Lung (tissue), 12 donors: Measurements from ENCODE around the gene CFAP100. TPM values are rescaled to one million over a fixed set of nuclear protein-coding genes. Genes with fewer than 3 reads are reported as not detected.
A peak's percentile ranks its signal among the peaks of the same experiment; 100 is the strongest.

Experiments
- ATAC-seq: fragments of 200-7000 bp; cut with Tn5 transposase; one replicate; pipeline ENCODE4 v1.9.1; 2020; ENCODE audit warnings: moderate number of reproducible peaks; ENCODE audit not compliant: insufficient read depth, low FRiP score
- DNase-seq, 3 donors: peaks; one replicate each; pipeline ENCODE4 v3.0.0-alpha.2; 2013 to 2017
- H3K27ac ChIP-seq, 2 donors: one replicate each; pipeline ENCODE4 v1.5.1; 2013; ENCODE audit warnings: mild to moderate bottlenecking in 2 of 2, moderate library complexity in 2 of 2, control low read depth in 1 of 2, inconsistent platforms in 1 of 2, low read depth in 1 of 2, low read length in 1 of 2
- H3K27me3 ChIP-seq, 3 donors: one replicate each; pipeline ENCODE4 v1.5.1; 2013; ENCODE audit warnings: low read length in 2 of 3; ENCODE audit not compliant: control insufficient read depth in 3 of 3, insufficient read depth in 3 of 3
- H3K36me3 ChIP-seq, 4 donors: one replicate each; pipeline ENCODE4 v1.5.1; 2013; ENCODE audit warnings: low read length in 4 of 4, mild to moderate bottlenecking in 1 of 4, moderate library complexity in 1 of 4; ENCODE audit not compliant: control insufficient read depth in 4 of 4, insufficient read depth in 4 of 4
- H3K4me1 ChIP-seq, 5 donors: one replicate each; pipeline ENCODE4 v1.5.1; 2013; ENCODE audit warnings: low read length in 5 of 5, mild to moderate bottlenecking in 2 of 5, moderate library complexity in 1 of 5; ENCODE audit not compliant: control insufficient read depth in 5 of 5, insufficient read depth in 5 of 5
- H3K4me3 ChIP-seq: one replicate; pipeline ENCODE4 v1.5.1; 2013; ENCODE audit warnings: mild to moderate bottlenecking, control low read depth, moderate library complexity
- H3K9ac ChIP-seq, 2 donors: one replicate each; pipeline ENCODE4 v1.5.1; 2013; ENCODE audit warnings: low read length in 2 of 2, control low read depth in 1 of 2; ENCODE audit not compliant: insufficient read depth in 1 of 2
- H3K9me3 ChIP-seq, 4 donors: one replicate each; pipeline ENCODE4 v1.5.1; 2013; ENCODE audit warnings: low read length in 3 of 4, mild to moderate bottlenecking in 1 of 4, moderate library complexity in 1 of 4; ENCODE audit not compliant: control insufficient read depth in 4 of 4, insufficient read depth in 3 of 4
- WGBS, 2 donors: extraction: QIAGEN DNeasy Blood & Tissue Kit; methylation state at CpG; one replicate each; pipeline ENCODE4 v1.1.7; 2013; 5-methylcytosine and 5-hydroxymethylcytosine counted together
- polyA plus RNA-seq, 2 donors: library from polyadenylated mRNA; stranded (reverse); fragments of 200-250 nt; gene quantifications; one replicate each; pipeline ENCODE4 v1.2.1, GENCODE V29; 2013
- total RNA-seq, 2 donors: library from RNA; depleted of rRNA in 1 of 2; stranded (reverse); fragments of >200 nt in 1 of 2; gene quantifications; one replicate each; pipeline ENCODE4 v1.2.1, GENCODE V29; 2014 to 2021
- TF ChIP-seq, protein P1 (sequence below): IDR thresholded peaks from 2 replicates; pipeline ENCODE4 v1.5.1; 2012; ENCODE audit warnings: mild to moderate bottlenecking; ENCODE audit errors: control extremely low read depth, extremely low read depth
- donor health status: control.
- donor health status: control.
- donor health status: Bipolar disorder and iron deficiency.
- donor health status: healthy.
- donor health status: DM: yes; HTN: yes; CAD: no.

The CFAP100 gene
- total and polyA plus RNA-seq, 4 donors: 7.7 to 31.9 (median 11.5) TPM

DNA sequence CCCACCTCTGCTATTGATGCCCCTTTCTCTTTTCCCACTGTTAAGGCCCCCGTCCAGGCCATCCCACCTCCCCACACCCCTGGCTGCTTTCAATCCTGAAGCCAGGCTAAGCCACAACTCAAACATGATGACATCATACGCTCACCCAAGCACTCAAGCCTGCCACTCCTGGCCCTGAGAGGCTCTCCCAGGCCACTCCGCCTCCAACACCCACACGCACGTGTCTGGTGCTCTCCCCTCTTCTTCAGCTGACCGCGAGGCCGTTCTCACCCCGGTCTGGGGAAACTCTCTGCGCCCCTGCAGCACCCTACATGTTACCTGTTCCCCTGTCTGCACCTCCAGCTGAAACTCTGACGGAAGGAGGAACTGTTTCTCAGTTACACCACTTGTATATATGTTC, 74.8 kb downstream of the CFAP100 start:
- peaks cover 18 to 30% (median 20%) of the 10 kb centered on the region in 5 donors for H3K4me1 ChIP-seq
- DNase-seq (peak in 2 of 3 donors; percentile 15 to 28), ATAC-seq (no peak)
- no peaks in the 10 kb centered on the region for H3K27me3 ChIP-seq
- peaks cover 0 to 2% (median 0%) of the 10 kb centered on the region in 4 donors for H3K9me3 ChIP-seq
- H3K27ac ChIP-seq: peak overlapping the region in 1 of 2 donors; percentile 6
- peaks cover 11 to 60% (median 51%) of the 10 kb centered on the region in 4 donors for H3K36me3 ChIP-seq
- 74 to 86% methylated on average over 11 of the region's 11 CpGs for WGBS, 2 donors
- no peak overlapping the region for H3K9ac ChIP-seq
- TF ChIP-seq, protein P1, sequence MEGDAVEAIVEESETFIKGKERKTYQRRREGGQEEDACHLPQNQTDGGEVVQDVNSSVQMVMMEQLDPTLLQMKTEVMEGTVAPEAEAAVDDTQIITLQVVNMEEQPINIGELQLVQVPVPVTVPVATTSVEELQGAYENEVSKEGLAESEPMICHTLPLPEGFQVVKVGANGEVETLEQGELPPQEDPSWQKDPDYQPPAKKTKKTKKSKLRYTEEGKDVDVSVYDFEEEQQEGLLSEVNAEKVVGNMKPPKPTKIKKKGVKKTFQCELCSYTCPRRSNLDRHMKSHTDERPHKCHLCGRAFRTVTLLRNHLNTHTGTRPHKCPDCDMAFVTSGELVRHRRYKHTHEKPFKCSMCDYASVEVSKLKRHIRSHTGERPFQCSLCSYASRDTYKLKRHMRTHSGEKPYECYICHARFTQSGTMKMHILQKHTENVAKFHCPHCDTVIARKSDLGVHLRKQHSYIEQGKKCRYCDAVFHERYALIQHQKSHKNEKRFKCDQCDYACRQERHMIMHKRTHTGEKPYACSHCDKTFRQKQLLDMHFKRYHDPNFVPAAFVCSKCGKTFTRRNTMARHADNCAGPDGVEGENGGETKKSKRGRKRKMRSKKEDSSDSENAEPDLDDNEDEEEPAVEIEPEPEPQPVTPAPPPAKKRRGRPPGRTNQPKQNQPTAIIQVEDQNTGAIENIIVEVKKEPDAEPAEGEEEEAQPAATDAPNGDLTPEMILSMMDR: no peak
- H3K4me3 ChIP-seq: no peak overlapping the region

DNA sequence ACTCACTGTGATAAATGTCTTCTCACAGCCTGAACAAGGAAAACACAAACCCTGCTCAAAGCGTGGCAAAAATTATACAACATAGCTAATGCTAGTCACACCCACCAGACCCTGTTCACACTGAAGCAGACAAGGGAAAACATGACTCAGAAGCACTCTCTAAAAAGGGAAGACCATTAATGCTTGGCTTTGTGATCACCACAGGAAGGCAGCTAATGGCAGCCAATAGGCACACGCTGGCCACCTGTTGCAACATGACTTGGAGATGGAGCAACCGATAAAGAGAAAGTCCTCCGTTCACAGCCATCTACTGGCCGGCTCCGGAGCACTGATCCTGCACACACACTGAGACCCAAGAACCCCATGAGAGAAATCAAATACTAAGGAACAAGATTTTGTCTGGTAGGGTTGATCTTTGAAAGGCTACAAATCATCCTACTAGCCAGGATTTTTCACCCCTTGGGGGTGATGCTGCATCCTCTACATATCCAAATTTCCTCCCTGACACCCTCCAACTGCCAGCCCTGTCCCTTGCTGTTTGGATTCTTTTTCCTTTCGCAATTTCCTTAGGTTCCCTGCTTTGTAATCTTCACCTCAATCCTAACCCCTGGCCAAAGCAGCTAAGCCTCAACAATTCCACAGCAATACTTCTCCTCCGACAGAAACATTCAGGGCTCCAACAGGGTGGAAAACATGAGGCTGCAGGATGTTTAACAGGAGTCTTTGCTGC, 77.7 kb downstream of the CFAP100 start:
- peaks cover 0 to 2% (median 0%) of the 10 kb centered on the region in 4 donors for H3K9me3 ChIP-seq
- H3K4me3 ChIP-seq: no peak overlapping the region
- peak overlapping the region; percentile 14 to 85 for H3K27ac ChIP-seq
- TF ChIP-seq, protein P1: no peak
- H3K9ac ChIP-seq: peak overlapping the region in 1 of 2 donors; percentile 64
- H3K27me3 ChIP-seq: no peaks in the 10 kb centered on the region
- peaks cover 18 to 35% (median 25%) of the 10 kb centered on the region in 5 donors for H3K4me1 ChIP-seq
- H3K36me3 ChIP-seq: peaks cover 4 to 41% (median 29%) of the 10 kb centered on the region in 4 donors
- ATAC-seq (peak; percentile 37), DNase-seq (peak in 2 of 3 donors; percentile 27 to 43)
- 8 to 20% methylated on average over 8 of the region's 8 CpGs for WGBS, 2 donors

DNA sequence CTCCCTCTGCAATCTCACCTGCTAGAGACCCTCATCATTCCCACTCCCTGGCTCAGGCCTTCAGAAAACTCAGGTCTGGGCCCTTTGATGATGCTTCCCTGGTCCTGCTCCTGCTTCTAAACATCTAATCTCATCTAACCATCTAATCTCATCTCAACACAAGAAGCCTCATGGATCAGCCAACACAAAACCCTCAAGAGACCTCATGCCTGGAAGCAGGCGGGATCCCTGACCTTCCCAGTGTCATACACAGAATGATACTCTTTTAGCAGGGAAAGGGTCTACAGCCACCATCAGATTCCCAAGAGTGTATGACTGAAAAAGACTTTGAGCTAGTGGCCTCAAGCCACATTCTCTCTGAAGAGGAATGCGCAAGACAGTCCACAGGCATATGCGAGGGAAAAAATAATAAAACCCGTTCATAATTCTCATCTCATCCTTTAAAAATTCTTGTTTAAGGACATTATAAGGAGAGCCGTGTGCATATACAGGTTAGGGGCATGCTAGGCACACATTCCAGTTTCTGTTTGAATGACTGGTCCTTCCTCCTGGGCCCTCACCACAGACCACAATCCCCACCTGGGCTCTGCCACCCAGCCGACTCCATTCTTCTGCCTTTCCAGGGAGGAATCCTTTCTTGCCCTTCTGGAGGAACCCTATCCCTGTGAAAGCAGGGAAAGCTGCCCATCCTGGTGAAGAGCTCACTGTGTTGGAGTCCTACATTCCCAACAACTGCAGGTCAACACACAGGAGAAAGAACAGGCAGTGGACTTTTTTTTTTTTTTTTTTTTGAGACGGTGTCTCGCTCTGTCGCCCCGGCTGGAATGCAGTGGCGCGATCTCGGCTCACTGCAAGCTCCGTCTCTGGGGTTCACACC, 78.8 kb downstream of the CFAP100 start:
- Histone ChIP-seq H3K4me3 (no peak overlapping the region), H3K27me3 (no peaks in the 10 kb centered on the region), H3K27ac (peak overlapping the region in 1 of 2 donors; percentile 85), H3K4me1 (peaks cover 18 to 35% (median 25%) of the 10 kb centered on the region in 5 donors), H3K36me3 (peaks cover 4 to 36% (median 24%) of the 10 kb centered on the region in 4 donors), H3K9ac (peak overlapping the region; percentile 8 to 58), H3K9me3 (peaks cover 0 to 2% (median 0%) of the 10 kb centered on the region in 4 donors)
- DNase-seq (no peak), ATAC-seq (no peak)
- 66 to 76% methylated on average over 13 to 14 of the region's 14 CpGs for WGBS, 2 donors
- TF ChIP-seq, protein P1: no peak
